HEK293T (cell line): Measurements from ENCODE around the gene ADH1C.

ENCODE experiments used
- CTCF ChIA-PET: fragments of 350-600 bp; formaldehyde crosslinking; extraction: SDS; loops from one replicate; lab custom pipeline; 2021; ENCODE audit warnings: antibody characterized with exemption, inconsistent platforms; lab: Yijun Ruan, JAX
- POLR2A ChIA-PET: fragments of 350-600 bp; formaldehyde crosslinking; extraction: SDS; loops from one replicate; lab custom pipeline; 2020; ENCODE audit warnings: antibody characterized with exemption, inconsistent platforms; lab: Yijun Ruan, JAX
- DNase-seq: peaks from one replicate; pipeline ENCODE4 v3.0.0; 2012; ENCODE audit warnings: mixed read lengths; ENCODE audit errors: extremely low spot score
- ARNT ChIP-seq: fragments of 450-650 bp; IDR thresholded peaks from 2 replicates; pipeline ENCODE4 v1.6.1; 2017; ENCODE audit warnings: mild to moderate bottlenecking
- BHLHE40 ChIP-seq: fragments of 450-650 bp; IDR thresholded peaks from 2 replicates; pipeline ENCODE4 v1.6.1; 2016; ENCODE audit warnings: mild to moderate bottlenecking, moderate library complexity, borderline replicate concordance
- CTBP1 ChIP-seq: fragments of 450-650 bp; IDR thresholded peaks from 2 replicates; pipeline ENCODE4 v1.6.1; 2016; ENCODE audit warnings: borderline replicate concordance
- ELF4 ChIP-seq: fragments of 450-650 bp; IDR thresholded peaks from 2 replicates; pipeline ENCODE4 v1.6.1; 2017; ENCODE audit warnings: antibody characterized with exemption
- FOXA1 ChIP-seq: fragments of 450-650 bp; IDR thresholded peaks from 2 replicates; pipeline ENCODE4 v1.6.1; 2016; ENCODE audit warnings: mild to moderate bottlenecking
- FOXK2 ChIP-seq: fragments of 450-650 bp; IDR thresholded peaks from 2 replicates; pipeline ENCODE4 v1.6.1; 2016; ENCODE audit warnings: mild to moderate bottlenecking
- FOXM1 ChIP-seq: fragments of 450-650 bp; IDR thresholded peaks from 2 replicates; pipeline ENCODE4 v1.6.1; 2017; ENCODE audit warnings: mild to moderate bottlenecking, borderline replicate concordance
- HDGF ChIP-seq: fragments of 450-650 bp; IDR thresholded peaks from 2 replicates; pipeline ENCODE4 v1.6.1; 2017; ENCODE audit warnings: antibody characterized with exemption, borderline replicate concordance
- L3MBTL2 ChIP-seq: fragments of 450-650 bp; conservative IDR thresholded peaks from 2 replicates; pipeline ENCODE4 v1.6.1; 2016; ENCODE audit warnings: mild to moderate bottlenecking
- LEF1 ChIP-seq: fragments of 450-650 bp; IDR thresholded peaks from 2 replicates; pipeline ENCODE4 v1.6.1; 2017; ENCODE audit warnings: mild to moderate bottlenecking, borderline replicate concordance
- NFRKB ChIP-seq: fragments of 450-650 bp; IDR thresholded peaks from 2 replicates; pipeline ENCODE4 v1.6.1; 2016; ENCODE audit warnings: mild to moderate bottlenecking, moderate library complexity
- PKNOX1 ChIP-seq: fragments of 450-650 bp; IDR thresholded peaks from 2 replicates; pipeline ENCODE4 v1.6.1; 2016
- SP1 ChIP-seq: fragments of 450-650 bp; IDR thresholded peaks from 2 replicates; pipeline ENCODE4 v1.6.1; 2017
- SUZ12 ChIP-seq: fragments of 450-650 bp; IDR thresholded peaks from 2 replicates; pipeline ENCODE4 v1.6.1; 2016; ENCODE audit warnings: mild to moderate bottlenecking
- TARDBP ChIP-seq: fragments of 450-650 bp; IDR thresholded peaks from 2 replicates; pipeline ENCODE4 v1.6.1; 2016
- ZNF384 ChIP-seq: fragments of 450-650 bp; IDR thresholded peaks from 2 replicates; pipeline ENCODE4 v1.6.1; 2016

The ADH1C gene

GRCh38 chr4:99352602-99353537 lies at the start of gene ADH1C:
TSS of gene ADH1C (minus strand) at chr4:99352746. CDS start at chr4:99352675, 71 bp downstream.
- ChIA-PET POLR2A (no interaction called here), CTCF (no interaction called here)
- TF ChIP-seq HDGF (no peak), L3MBTL2 (no peak), BHLHE40 (no peak)
- no peak for DNase-seq

GRCh38 chr4:99400831-99401230 lies 48.3 kb upstream of the ADH1C start:
- POLR2A ChIA-PET = no interaction called here
- TF ChIP-seq PKNOX1 (no peak), SP1 (no peak), L3MBTL2 (no peak), SUZ12 (no peak), FOXK2 (no peak), FOXM1 (no peak), NFRKB (no peak), ARNT (no peak), LEF1 (no peak), CTBP1 (no peak), FOXA1 (no peak), BHLHE40 (no peak), TARDBP (no peak)
- CTCF ChIA-PET = no interaction called here
- no peak for DNase-seq

GRCh38 chr4:99399017-99399416 lies 46.5 kb upstream of the ADH1C start:
- POLR2A ChIA-PET = no interaction called here
- TF ChIP-seq ZNF384 (no peak), HDGF (no peak), CTBP1 (no peak)
- CTCF ChIA-PET = interaction anchor here (0.6 kb wide), 1 partner anchor 467 kb away, joined by 4 read pairs; no protein-coding TSS in a partner anchor
- no peak for DNase-seq

GRCh38 chr4:99395595-99396364 lies 43.2 kb upstream of the ADH1C start:
- CTCF ChIA-PET = no interaction called here
- no peak for DNase-seq
- TF ChIP-seq HDGF (no peak), ZNF384 (no peak), FOXA1 (no peak), SP1 (no peak), L3MBTL2 (no peak), NFRKB (no peak), ELF4 (no peak), PKNOX1 (no peak), CTBP1 (no peak), LEF1 (no peak), FOXM1 (no peak), SUZ12 (no peak), ARNT (no peak), TARDBP (no peak), BHLHE40 (no peak), FOXK2 (no peak)

GRCh38 chr4:99394896-99395295 lies 42.4 kb upstream of the ADH1C start:
- CTCF ChIA-PET = no interaction called here

More at GRCh38 chr4:99395595-99396364, 43.2 kb upstream of the ADH1C start:
- POLR2A ChIA-PET = no interaction called here

More at GRCh38 chr4:99394896-99395295, 42.4 kb upstream of the ADH1C start:
- POLR2A ChIA-PET = no interaction called here
- no peak for DNase-seq
- no peak for TF ChIP-seq SP1
- TF ChIP-seq L3MBTL2 = no peak
- TF ChIP-seq FOXM1 = no peak
- no peak for TF ChIP-seq SUZ12
- TF ChIP-seq PKNOX1 = no peak
- no peak for TF ChIP-seq BHLHE40
- TF ChIP-seq ARNT = no peak
- TF ChIP-seq FOXA1 = no peak
- no peak for TF ChIP-seq TARDBP
- no peak for TF ChIP-seq LEF1
- no peak for TF ChIP-seq NFRKB
- TF ChIP-seq ZNF384 = no peak
- no peak for TF ChIP-seq ELF4
- TF ChIP-seq FOXK2 = no peak
- no peak for TF ChIP-seq CTBP1
- no peak for TF ChIP-seq HDGF
